HepG2 (cell line): ENCODE results near the gene NTMT1. TPM values are rescaled to one million over a fixed set of nuclear protein-coding genes. Genes with fewer than 3 reads are reported as not detected.
A peak's percentile ranks its signal among the peaks of the same experiment; 100 is the strongest.

Experiments
- AGO1 ChIP-seq: fragments of 200-400 bp; formaldehyde crosslinking; IDR thresholded peaks from 2 replicates; pipeline ENCODE4 v1.6.1; 2017; ENCODE audit warnings: mild to moderate bottlenecking, low read depth, low read length, moderate library complexity; ENCODE audit not compliant: poor library complexity, severe bottlenecking
- CTCF ChIP-seq: sonication (generic); formaldehyde crosslinking; IDR thresholded peaks from 2 replicates; pipeline ENCODE4 v1.5.0; 2020; ENCODE audit warnings: mild to moderate bottlenecking, missing genetic modification reagents, moderate library complexity
- FOXO4 ChIP-seq: sonication (generic); formaldehyde crosslinking; conservative IDR thresholded peaks from 2 replicates; pipeline ENCODE4 v1.8.1; 2023; ENCODE audit warnings: missing genetic modification reagents
- GZF1 ChIP-seq: sonication (generic); formaldehyde crosslinking; IDR thresholded peaks from 2 replicates; pipeline ENCODE4 v1.5.1; 2020; ENCODE audit warnings: mild to moderate bottlenecking, missing genetic modification reagents
- HMGXB4 ChIP-seq, 2 experiments: sonication (generic) in 1 of 2; formaldehyde crosslinking in 1 of 2; IDR thresholded peaks; 2 replicates each; pipeline versions ENCODE4 v1.4.0 to v1.6.1; 2018 to 2020; ENCODE audit warnings: missing genetic modification reagents in 2 of 2, borderline replicate concordance in 1 of 2, low read depth in 1 of 2, mild to moderate bottlenecking in 1 of 2, missing biosample characterization in 1 of 2
- HNF4A ChIP-seq: sonication (generic); formaldehyde crosslinking; IDR thresholded peaks from 2 replicates; pipeline ENCODE4 v1.4.0; 2020; ENCODE audit warnings: missing genetic modification reagents
- KLF12 ChIP-seq: sonication (generic); formaldehyde crosslinking; IDR thresholded peaks from 2 replicates; pipeline ENCODE4 v1.4.0; 2020; ENCODE audit warnings: missing genetic modification reagents, borderline replicate concordance
- NFATC3 ChIP-seq: sonication (generic); formaldehyde crosslinking; IDR thresholded peaks from 2 replicates; pipeline ENCODE4 v1.5.1; 2020; ENCODE audit warnings: mild to moderate bottlenecking, missing genetic modification reagents
- PHB2 ChIP-seq: fragments of 450-650 bp; IDR thresholded peaks from 2 replicates; pipeline ENCODE4 v1.6.1; 2018; ENCODE audit not compliant: partially characterized antibody
- PHF8 ChIP-seq: sonication (generic); formaldehyde crosslinking; IDR thresholded peaks from 2 replicates; pipeline ENCODE4 v1.5.0; 2020; ENCODE audit warnings: missing genetic modification reagents
- POGK ChIP-seq: sonication (generic); formaldehyde crosslinking; conservative IDR thresholded peaks from 2 replicates; pipeline ENCODE4 v1.8.0; 2022; ENCODE audit warnings: mild to moderate bottlenecking, moderate library complexity, missing genetic modification reagents
- PRMT3 ChIP-seq: sonication (generic); formaldehyde crosslinking; IDR thresholded peaks from 2 replicates; pipeline ENCODE4 v1.8.1; 2022; ENCODE audit warnings: low read depth, mild to moderate bottlenecking, moderate library complexity, missing genetic modification reagents, borderline replicate concordance
- SP140L ChIP-seq: sonication (generic); formaldehyde crosslinking; IDR thresholded peaks from 2 replicates; pipeline ENCODE4 v1.4.0; 2020; ENCODE audit warnings: missing genetic modification reagents, borderline replicate concordance
- ZNF224 ChIP-seq: sonication (generic); formaldehyde crosslinking; IDR thresholded peaks from 2 replicates; pipeline ENCODE4 v1.5.0; 2020; ENCODE audit warnings: mild to moderate bottlenecking, missing genetic modification reagents
- ZNF317 ChIP-seq: sonication (generic); formaldehyde crosslinking; IDR thresholded peaks from 2 replicates; pipeline ENCODE4 v1.5.0; 2020; ENCODE audit warnings: mild to moderate bottlenecking, missing genetic modification reagents
- ZNF512B ChIP-seq: sonication (generic); formaldehyde crosslinking; IDR thresholded peaks from 2 replicates; pipeline ENCODE4 v1.5.1; 2020; ENCODE audit warnings: missing genetic modification reagents, mild to moderate bottlenecking, borderline replicate concordance
- ZSCAN22 ChIP-seq: sonication (generic); formaldehyde crosslinking; IDR thresholded peaks from 2 replicates; pipeline ENCODE4 v1.4.0; 2020; ENCODE audit warnings: mild to moderate bottlenecking, missing genetic modification reagents
- polyA plus RNA-seq, 8 experiments: library from polyadenylated mRNA; depleted of rRNA in 3 of 8; stranded (reverse) in 7 of 8; unstranded in 1 of 8; fragments of >200 nt; fragmentation: Illumina TruSeq in 4 of 8; extraction: Trizol in 4 of 8; gene quantifications; 2 replicates each; pipeline versions ENCODE4 v1.2.1 to v1.2.3, GENCODE V29; 2011 to 2016; ENCODE audit warnings: low read depth in 4 of 8, missing spikeins in 1 of 8, mixed read lengths in 1 of 8; ENCODE audit not compliant: insufficient read depth in 1 of 8
- total RNA-seq, 5 experiments: library from RNA; depleted of rRNA; stranded (reverse); fragments of >200 nt; fragmentation: Illumina TruSeq; extraction: Trizol; gene quantifications; 2 replicates each; pipeline ENCODE4 v1.2.3, GENCODE V29; 2016; ENCODE audit warnings: low read depth in 1 of 5

Gene NTMT1
- total and polyA plus RNA-seq, 2 of the 13 experiments (the other 11 are each of a cell fraction or from before 2014, with no cell fraction given) = 49.1 to 53.8 TPM

GRCh38 chr9:129624947-129625346, 1.0 kb upstream of the NTMT1 start (continued):
- TF ChIP-seq NFATC3 (CRISPR knock-in tag) = peak; percentile 53; the same call in 1 of the 2 replicates
- no peak for TF ChIP-seq HNF4A
- TF ChIP-seq ZNF224 (CRISPR knock-in tag) = no peak
- no peak for TF ChIP-seq AGO1
- TF ChIP-seq FOXO4 (CRISPR knock-in tag) = no peak
- TF ChIP-seq ZNF317 (CRISPR knock-in tag) = no peak
- TF ChIP-seq PRMT3 (CRISPR knock-in tag) = no peak
- 0 out of 2 replicates have a peak, but pooled peaks have one; percentile 18 for TF ChIP-seq CTCF (CRISPR knock-in tag)
- TF ChIP-seq ZSCAN22 (CRISPR knock-in tag) = no peak
- TF ChIP-seq GZF1 (CRISPR knock-in tag) = no peak
- no peak for TF ChIP-seq PHF8 (CRISPR knock-in tag)
- no peak for TF ChIP-seq SP140L (CRISPR knock-in tag)
- TF ChIP-seq PHB2 = no peak
- TF ChIP-seq HMGXB4 (CRISPR knock-in tag; IDR thresholded peaks at IDR 0.05; ENCODE audit: borderline replicate concordance in 1 of 2, low read depth in 1 of 2) = no peak
- TF ChIP-seq POGK = no peak
- TF ChIP-seq KLF12 (CRISPR knock-in tag) = no peak
- no peak for TF ChIP-seq ZNF512B
